Heart left ventricle (tissue), 16 donors: Measurements from ENCODE around the gene GABRD. TPM values are rescaled to one million over a fixed set of nuclear protein-coding genes. Genes with fewer than 3 reads are reported as not detected.
A peak's percentile ranks its signal among the peaks of the same experiment; 100 is the strongest.

Source experiments
- ATAC-seq, 4 donors: fragments of 200-7000 bp; cut with Tn5 transposase; one replicate each; pipeline ENCODE4 v1.9.1; 2020 to 2022; ENCODE audit warnings: moderate library complexity in 4 of 4, mild to moderate bottlenecking in 3 of 4, moderate number of reproducible peaks in 1 of 4
- DNase-seq, 5 donors: peaks; one replicate each; pipeline ENCODE4 v3.0.0-alpha.2; 2020
- H3K27ac ChIP-seq, 12 donors: fragments of 200-600 bp; sonication (generic) in 4 of 12; one replicate each; pipeline versions ENCODE4 v1.5.0 to v1.8.0; 2016 to 2022; ENCODE audit warnings: mild to moderate bottlenecking in 2 of 12
- H3K27me3 ChIP-seq, 9 donors: fragments of 200-600 bp; sonication (generic) in 2 of 9; one replicate each; pipeline versions ENCODE4 v1.5.1 to v1.8.0; 2016 to 2022; ENCODE audit warnings: mild to moderate bottlenecking in 3 of 9
- H3K36me3 ChIP-seq, 9 donors: fragments of 200-600 bp; sonication (generic) in 2 of 9; one replicate each; pipeline versions ENCODE4 v1.5.0 to v1.8.0; 2018 to 2022; ENCODE audit warnings: mild to moderate bottlenecking in 2 of 9
- H3K4me1 ChIP-seq, 12 donors: fragments of 200-600 bp; sonication (generic) in 4 of 12; one replicate each; pipeline versions ENCODE4 v1.5.0 to v1.8.0; 2016 to 2022; ENCODE audit warnings: mild to moderate bottlenecking in 3 of 12
- H3K4me3 ChIP-seq, 12 donors: fragments of 200-600 bp; sonication (generic) in 4 of 12; one replicate each; pipeline versions ENCODE4 v1.5.0 to v1.8.0; 2017 to 2022; ENCODE audit warnings: mild to moderate bottlenecking in 9 of 12, moderate library complexity in 4 of 12
- H3K9me3 ChIP-seq, 12 donors: fragments of 200-600 bp; sonication (generic) in 4 of 12; one replicate each; pipeline versions ENCODE4 v1.5.0 to v1.8.0; 2016 to 2022; ENCODE audit warnings: mild to moderate bottlenecking in 1 of 12
- POLR2A ChIP-seq, 2 donors: fragments of 450-650 bp; IDR thresholded peaks; one replicate each; pipeline ENCODE4 v1.6.1; 2017; ENCODE audit warnings: antibody characterized with exemption in 2 of 2, mild to moderate bottlenecking in 2 of 2, moderate library complexity in 2 of 2
- WGBS, 4 donors: extraction: QIAGEN DNeasy Blood & Tissue Kit in 2 of 4; methylation state at CpG; one replicate each; pipeline versions ENCODE4 v1.1.5 to v1.1.7; 2013 to 2018; 5-methylcytosine and 5-hydroxymethylcytosine counted together
- intact Hi-C, 10 donors: fragments of 100-400 bp; cut with DNase I; formaldehyde crosslinking; loops; one replicate each; pipeline versions ENCODE4 v1.11.1 to v1.14.2; 2022
- polyA plus RNA-seq, 2 donors: library from polyadenylated mRNA; stranded (reverse); fragments of 200-250 nt; gene quantifications; one replicate each; pipeline ENCODE4 v1.2.3, GENCODE V29; 2013
- total RNA-seq, 9 donors: library from RNA; depleted of rRNA in 2 of 9; stranded (reverse); fragments of >200 nt in 2 of 9; fragmentation: NEBNext Ultra II Directional in 3 of 9; extraction: Animal tissue kit (Norgen Biotek cat#: 25700) in 3 of 9; gene quantifications; one replicate each; pipeline versions ENCODE4 v1.1.0 to v1.2.4, GENCODE V29; 2016 to 2023
- TF ChIP-seq, protein P1 (sequence below), 12 donors: fragments of 200-600 bp; sonication (generic) in 4 of 12; IDR thresholded peaks; one replicate each; pipeline versions ENCODE4 v1.5.0 to v1.8.0; 2018 to 2022; ENCODE audit warnings: antibody characterized with exemption in 12 of 12, mild to moderate bottlenecking in 5 of 12
- donor health status: ischemic (EF 13 %, LVEDD 7.1; RV severe dilation, severe dysfunction).
- donor health status: healthy with polysubstance abuse.
- donor health status: DM: no; HTN: yes; CAD: no.
- donor health status: DM: no; HTN: no; CAD: no.
- donor health status: ischemic (EF 25% LVEDD 6.9; RV normal size, moderate dysfunction).
- donor health status: ischemic (EF 25% LVEDD 5.7; RV mildly dilated, moderate dysfunction).
- donor health status: healthy.
- donor health status: DM: yes; HTN: yes; CAD: no.
- donor health status: ischemic (EF 35%, LVEDD 5.7; RV mildly dilated, moderate dysfunction).
- donor health status: nonischemic (EF 11% LVEDD 7.7; RV severe dilation, severe dysfunction).
- donor health status: DM: yes; HTN: yes; CAD: no.
- donor health status: PGD.
- donor health status: ischemic (EF 29% LVEDD 5.4; RV normal size, mild dysfunction).
- donor health status: nonischemic (EF 23%, LVEDD 6.1; RV moderate dilation, normal function).

Gene GABRD
- total and polyA plus RNA-seq, 11 donors = 0.21 to 1.1 (median 0.65) TPM; not detected in 2

DNA sequence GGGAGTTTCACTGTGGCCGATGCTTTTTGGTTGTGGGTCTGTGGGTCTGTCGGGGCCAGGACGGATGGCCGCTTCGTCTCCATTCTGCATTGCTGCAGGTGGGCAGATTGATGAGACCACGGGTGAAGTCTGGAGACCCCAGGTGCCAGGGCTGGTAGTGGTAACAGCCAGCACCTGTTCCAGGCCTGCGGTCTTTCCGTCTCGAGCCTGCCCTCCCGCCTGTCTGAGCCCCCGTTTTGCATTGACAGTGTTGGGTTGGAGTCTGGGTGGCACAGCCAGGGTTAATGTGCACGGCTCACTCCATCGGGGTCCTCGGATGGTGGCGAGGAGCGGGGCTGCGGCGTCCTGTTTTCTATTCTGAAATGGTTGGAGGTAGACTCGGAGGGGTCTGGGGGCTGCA, 55.3 kb downstream of the GABRD start:
- DNase-seq (peak in 2 of 5 donors; percentile 14 to 33), ATAC-seq (no peak)
- intact Hi-C loops = no loop called here
- Histone ChIP-seq H3K36me3 (no peaks in the 10 kb centered on the region), H3K9me3 (peaks cover 0 to 24% (median 19%) of the 10 kb centered on the region in 12 donors), H3K27ac (no peak overlapping the region), H3K4me3 (no peak overlapping the region), H3K27me3 (peaks cover 0 to 14% (median 0%) of the 10 kb centered on the region in 9 donors), H3K4me1 (no peaks in the 10 kb centered on the region)
- 74 to 80% (median 75%) methylated on average over 16 to 19 of the region's 19 CpGs for WGBS, 4 donors
- TF ChIP-seq POLR2A (IDR thresholded peaks at IDR 0.05) = no peak
- TF ChIP-seq, protein P1, sequence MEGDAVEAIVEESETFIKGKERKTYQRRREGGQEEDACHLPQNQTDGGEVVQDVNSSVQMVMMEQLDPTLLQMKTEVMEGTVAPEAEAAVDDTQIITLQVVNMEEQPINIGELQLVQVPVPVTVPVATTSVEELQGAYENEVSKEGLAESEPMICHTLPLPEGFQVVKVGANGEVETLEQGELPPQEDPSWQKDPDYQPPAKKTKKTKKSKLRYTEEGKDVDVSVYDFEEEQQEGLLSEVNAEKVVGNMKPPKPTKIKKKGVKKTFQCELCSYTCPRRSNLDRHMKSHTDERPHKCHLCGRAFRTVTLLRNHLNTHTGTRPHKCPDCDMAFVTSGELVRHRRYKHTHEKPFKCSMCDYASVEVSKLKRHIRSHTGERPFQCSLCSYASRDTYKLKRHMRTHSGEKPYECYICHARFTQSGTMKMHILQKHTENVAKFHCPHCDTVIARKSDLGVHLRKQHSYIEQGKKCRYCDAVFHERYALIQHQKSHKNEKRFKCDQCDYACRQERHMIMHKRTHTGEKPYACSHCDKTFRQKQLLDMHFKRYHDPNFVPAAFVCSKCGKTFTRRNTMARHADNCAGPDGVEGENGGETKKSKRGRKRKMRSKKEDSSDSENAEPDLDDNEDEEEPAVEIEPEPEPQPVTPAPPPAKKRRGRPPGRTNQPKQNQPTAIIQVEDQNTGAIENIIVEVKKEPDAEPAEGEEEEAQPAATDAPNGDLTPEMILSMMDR (IDR thresholded peaks at IDR 0.05) = no peak

DNA sequence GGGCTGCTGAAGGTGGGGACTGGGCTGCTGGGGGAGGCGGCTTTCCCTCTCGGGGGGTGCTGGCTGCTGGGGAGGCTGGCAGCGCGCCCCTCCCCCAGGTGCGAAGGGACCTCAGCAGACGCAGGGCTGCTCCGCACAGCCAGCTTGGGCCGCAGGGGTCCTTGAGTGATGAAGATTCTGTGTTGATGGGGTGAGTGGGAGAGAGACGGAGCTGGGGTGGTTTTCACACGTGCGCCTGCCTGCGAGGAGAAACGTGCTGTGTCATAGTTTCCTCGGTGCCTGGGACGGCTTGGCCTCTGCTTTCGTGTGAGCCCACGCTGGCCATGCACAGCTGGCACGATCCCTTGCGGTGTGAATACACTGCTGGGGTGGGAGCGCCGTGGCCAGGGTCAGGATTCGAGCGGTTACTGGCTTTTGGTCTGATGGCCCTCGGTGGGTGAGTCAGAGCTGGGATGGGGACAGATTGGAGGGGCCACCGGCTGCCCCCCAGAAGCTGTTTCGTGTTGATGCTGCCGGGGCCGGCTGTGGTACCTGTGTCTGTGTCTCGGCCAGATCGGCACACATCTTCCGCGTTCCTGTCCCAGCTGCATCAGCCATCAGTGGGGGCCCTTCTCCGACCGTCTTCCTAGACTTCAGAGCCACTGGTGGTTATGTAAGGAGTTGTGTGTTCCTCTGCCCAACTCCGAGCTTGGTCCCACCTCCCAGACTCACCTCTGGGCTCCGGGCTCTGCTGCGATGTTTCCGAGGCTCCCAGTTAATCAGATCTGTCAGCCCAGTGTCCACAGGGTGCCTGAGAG, 56.0 kb downstream of the GABRD start:
- ATAC-seq (no peak), DNase-seq (peak in 1 of 5 donors; percentile 24)
- no peaks in the 10 kb centered on the region for H3K36me3 ChIP-seq
- H3K27me3 ChIP-seq = peaks cover 0 to 14% (median 0%) of the 10 kb centered on the region in 9 donors
- no peak overlapping the region for H3K4me3 ChIP-seq
- no peaks in the 10 kb centered on the region for H3K4me1 ChIP-seq
- no peak overlapping the region for H3K27ac ChIP-seq
- peaks cover 0 to 30% (median 20%) of the 10 kb centered on the region in 12 donors for H3K9me3 ChIP-seq
- TF ChIP-seq, protein P1 (IDR thresholded peaks at IDR 0.05) = no peak
- TF ChIP-seq POLR2A (IDR thresholded peaks at IDR 0.05) = no peak
- intact Hi-C loops = no loop called here
- WGBS, 4 donors = 73 to 85% (median 81%) methylated on average over 27 to 38 of the region's 38 CpGs

DNA sequence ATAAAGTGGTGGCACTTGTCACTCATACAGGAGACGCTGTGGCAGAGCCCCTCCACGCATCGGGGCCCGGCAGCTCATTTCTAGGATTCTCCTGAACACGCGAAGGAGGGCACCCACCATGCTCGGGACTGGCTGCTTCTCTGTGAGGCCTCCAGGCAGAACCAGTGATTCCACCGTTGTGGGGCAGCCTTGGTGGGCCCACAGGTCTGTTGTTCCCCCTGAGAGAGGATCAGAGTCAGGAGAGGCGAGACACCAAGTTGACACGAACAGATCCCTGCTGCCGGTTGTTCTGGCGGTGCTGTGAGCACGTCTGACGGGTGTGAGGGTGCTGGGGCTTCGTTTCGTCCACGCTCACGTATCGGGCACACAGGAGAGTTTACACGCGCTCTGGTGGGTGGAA, 57.7 kb downstream of the GABRD start:
- intact Hi-C loops = no loop called here
- no peaks in the 10 kb centered on the region for H3K4me1 ChIP-seq
- H3K27me3 ChIP-seq = peaks cover 0 to 12% (median 0%) of the 10 kb centered on the region in 9 donors
- no peak overlapping the region for H3K27ac ChIP-seq
- DNase-seq (no peak), ATAC-seq (no peak)
- H3K36me3 ChIP-seq = no peaks in the 10 kb centered on the region
- H3K4me3 ChIP-seq = no peak overlapping the region
- WGBS, 4 donors = 94 to 95% (median 94%) methylated on average over 21 of the region's 21 CpGs
- TF ChIP-seq, protein P1 (IDR thresholded peaks at IDR 0.05) = no peak
- no peak for TF ChIP-seq POLR2A (IDR thresholded peaks at IDR 0.05)
- H3K9me3 ChIP-seq = peaks cover 0 to 30% (median 20%) of the 10 kb centered on the region in 12 donors

DNA sequence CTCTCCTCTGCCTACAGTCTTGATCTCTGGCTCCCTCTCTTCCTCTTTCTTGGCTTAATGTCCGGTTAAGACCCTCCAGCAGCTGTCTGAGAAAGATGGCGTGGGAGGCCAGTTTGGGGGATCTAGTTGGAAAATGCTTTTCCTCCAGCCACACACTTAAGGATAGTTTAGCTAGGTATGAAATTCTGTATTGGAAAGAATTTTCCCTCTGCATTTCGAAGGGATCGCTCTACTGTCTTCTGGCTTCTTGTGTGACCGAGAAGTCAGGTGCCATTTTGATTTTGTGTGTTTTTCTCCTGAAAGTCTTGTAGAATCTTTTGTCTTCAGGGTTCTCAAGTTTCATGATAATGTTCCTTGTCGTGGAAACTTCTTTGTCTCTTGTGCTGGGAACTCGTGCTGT, 59.0 kb downstream of the GABRD start:
- Histone ChIP-seq H3K36me3 (no peaks in the 10 kb centered on the region), H3K27ac (no peak overlapping the region), H3K27me3 (peaks cover 0 to 9% (median 0%) of the 10 kb centered on the region in 9 donors), H3K4me3 (no peak overlapping the region), H3K4me1 (no peaks in the 10 kb centered on the region), H3K9me3 (peaks cover 0 to 30% (median 20%) of the 10 kb centered on the region in 12 donors)
- ATAC-seq (no peak), DNase-seq (no peak)
- intact Hi-C loops = no loop called here
- WGBS, 4 donors = 91 to 97% (median 96%) methylated on average over 7 of the region's 7 CpGs
- TF ChIP-seq, protein P1 (IDR thresholded peaks at IDR 0.05) = no peak
